HCT116 (cell line): ENCODE data around the gene SFXN3.

Source experiments
- CTCF ChIP-seq, 3 experiments: fragments of 200-600 bp in 1 of 3; sonication (generic) in 1 of 3; IDR thresholded peaks in 2 of 3; conservative IDR thresholded peaks in 1 of 3; 2 replicates each; pipeline ENCODE4 v1.5.1; 2012 to 2017; ENCODE audit warnings: low read depth in 2 of 3, low read length in 2 of 3, antibody characterized with exemption in 1 of 3, borderline replicate concordance in 1 of 3, control low read depth in 1 of 3, mild to moderate bottlenecking in 1 of 3, mixed read lengths in 1 of 3, mixed run types in 1 of 3, moderate library complexity in 1 of 3; ENCODE audit not compliant: insufficient read depth in 1 of 3
- POLR2AphosphoS5 ChIP-seq: IDR thresholded peaks from 2 replicates; pipeline ENCODE4 v1.6.1; 2011; ENCODE audit warnings: mild to moderate bottlenecking, low read depth, low read length, moderate library complexity
- REST ChIP-seq: IDR thresholded peaks from 2 replicates; pipeline ENCODE4 v1.6.1; 2012; ENCODE audit warnings: low read depth
- SIN3A ChIP-seq: IDR thresholded peaks from 2 replicates; pipeline ENCODE4 v1.6.1; 2012; ENCODE audit warnings: low read depth
- SP1 ChIP-seq: IDR thresholded peaks from 2 replicates; pipeline ENCODE4 v1.6.1; 2012; ENCODE audit warnings: low read depth
- SRF ChIP-seq: IDR thresholded peaks from 2 replicates; pipeline ENCODE4 v1.6.1; 2012; ENCODE audit warnings: low read depth
- ZBTB33 ChIP-seq: IDR thresholded peaks from 2 replicates; pipeline ENCODE4 v1.6.1; 2011; ENCODE audit warnings: mild to moderate bottlenecking, low read length, moderate library complexity; ENCODE audit not compliant: insufficient replicate concordance; ENCODE audit errors: extremely low read depth

- no peak for TF ChIP-seq POLR2AphosphoS5
- no peak for TF ChIP-seq CTCF (IDR thresholded peaks at IDR 0.05 in 2 of 3, conservative IDR thresholded peaks at IDR 0.05 in 1 of 3; ENCODE audit: borderline replicate concordance in 1 of 3, insufficient read depth in 1 of 3, low read depth in 2 of 3, low read length in 2 of 3)
- no peak for TF ChIP-seq ZBTB33
- TF ChIP-seq REST = no peak
- no peak for TF ChIP-seq SP1
- no peak for TF ChIP-seq SIN3A
- TF ChIP-seq SRF = no peak
These were observed 10.5 kb upstream of the SFXN3 start for GRCh38 chr10:101020427-101021075.
